ENCODE measurements around the gene GAD2. TPM values are rescaled to one million over a fixed set of nuclear protein-coding genes. Genes with fewer than 3 reads are reported as not detected.

GAD2 gene
- total RNA-seq, 1 donor from 2014 or later, result 15.3 TPM

DNA sequence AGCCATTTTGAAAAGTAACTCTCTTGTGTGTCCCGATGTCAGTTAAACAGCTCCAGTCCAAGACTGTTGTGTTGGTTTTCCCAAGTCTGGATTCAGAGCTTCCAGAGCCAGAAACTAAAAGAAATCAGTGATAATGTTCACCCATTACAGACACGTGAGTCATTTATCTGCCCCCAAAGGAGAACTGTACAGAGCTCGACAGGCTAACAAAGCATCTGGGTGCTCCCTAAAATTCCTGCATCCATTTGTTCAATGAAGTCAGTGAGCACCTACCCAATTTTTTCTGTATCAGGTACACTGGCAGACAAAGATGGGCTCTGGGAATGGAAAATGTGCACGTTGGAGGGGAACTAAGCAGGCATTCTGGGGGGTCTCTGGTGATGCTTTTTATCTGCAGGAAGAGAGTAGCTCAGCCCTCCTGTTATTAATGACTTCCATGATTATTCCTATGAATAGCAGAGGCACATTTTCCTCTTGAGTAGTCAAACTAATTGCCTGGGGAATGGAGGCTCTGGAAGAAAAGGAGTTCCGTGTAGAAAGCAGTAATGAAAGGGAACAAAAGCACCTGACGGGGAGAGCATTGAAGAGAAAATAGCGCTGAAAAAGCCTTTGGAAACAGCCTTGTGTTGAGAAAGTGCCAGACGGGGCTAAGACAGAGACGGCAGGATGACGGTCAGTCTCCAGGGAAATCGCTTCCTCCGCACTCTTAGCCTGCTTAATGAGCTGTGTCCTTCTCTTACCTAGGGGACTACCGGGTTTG lies 75.3 kb downstream of the GAD2 start:
- Mint-ChIP-seq H3K27ac (no peak overlapping the region), H3K4me1 (ENCODE audit: unreplicated experiment) (no peaks in the 10 kb centered on the region), H3K36me3 (no peaks in the 10 kb centered on the region), H3K27me3 (peaks cover 13% of the 10 kb centered on the region), H3K9me3 (no peaks in the 10 kb centered on the region), H3K4me3 (no peak overlapping the region)
- DNase-seq (ENCODE audit: extremely low spot score, unreplicated experiment), result no peak
- TF ChIP-seq, protein P1, sequence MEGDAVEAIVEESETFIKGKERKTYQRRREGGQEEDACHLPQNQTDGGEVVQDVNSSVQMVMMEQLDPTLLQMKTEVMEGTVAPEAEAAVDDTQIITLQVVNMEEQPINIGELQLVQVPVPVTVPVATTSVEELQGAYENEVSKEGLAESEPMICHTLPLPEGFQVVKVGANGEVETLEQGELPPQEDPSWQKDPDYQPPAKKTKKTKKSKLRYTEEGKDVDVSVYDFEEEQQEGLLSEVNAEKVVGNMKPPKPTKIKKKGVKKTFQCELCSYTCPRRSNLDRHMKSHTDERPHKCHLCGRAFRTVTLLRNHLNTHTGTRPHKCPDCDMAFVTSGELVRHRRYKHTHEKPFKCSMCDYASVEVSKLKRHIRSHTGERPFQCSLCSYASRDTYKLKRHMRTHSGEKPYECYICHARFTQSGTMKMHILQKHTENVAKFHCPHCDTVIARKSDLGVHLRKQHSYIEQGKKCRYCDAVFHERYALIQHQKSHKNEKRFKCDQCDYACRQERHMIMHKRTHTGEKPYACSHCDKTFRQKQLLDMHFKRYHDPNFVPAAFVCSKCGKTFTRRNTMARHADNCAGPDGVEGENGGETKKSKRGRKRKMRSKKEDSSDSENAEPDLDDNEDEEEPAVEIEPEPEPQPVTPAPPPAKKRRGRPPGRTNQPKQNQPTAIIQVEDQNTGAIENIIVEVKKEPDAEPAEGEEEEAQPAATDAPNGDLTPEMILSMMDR (conservative IDR thresholded peaks at IDR 0.05), result no peak

DNA sequence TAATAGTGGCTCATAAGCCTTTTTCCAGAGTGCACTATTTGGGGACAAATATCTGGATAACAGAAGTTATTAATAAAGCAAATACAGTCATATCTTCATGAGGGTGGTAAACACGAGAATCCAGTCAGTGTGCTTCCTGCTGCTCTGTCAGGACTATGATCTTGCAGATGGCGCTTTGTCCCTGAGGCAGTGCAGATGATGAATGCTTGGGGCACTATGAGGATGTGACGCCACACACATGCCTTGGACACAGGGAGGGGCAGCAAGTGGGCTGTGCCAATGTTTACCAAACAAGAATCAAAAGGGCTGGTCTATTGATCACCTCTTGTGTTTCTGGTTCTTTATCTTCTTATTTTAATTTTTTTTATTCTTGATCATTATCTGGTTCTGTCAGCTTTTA lies 79.8 kb downstream of the GAD2 start:
- H3K27ac Mint-ChIP-seq, result no peak overlapping the region
- H3K36me3 Mint-ChIP-seq, result no peaks in the 10 kb centered on the region
- TF ChIP-seq, protein P1 (conservative IDR thresholded peaks at IDR 0.05), result no peak
- no peaks in the 10 kb centered on the region for H3K4me1 Mint-ChIP-seq (ENCODE audit: unreplicated experiment)
- no peak overlapping the region for H3K4me3 Mint-ChIP-seq
- peaks cover 10% of the 10 kb centered on the region for H3K27me3 Mint-ChIP-seq
- no peaks in the 10 kb centered on the region for H3K9me3 Mint-ChIP-seq
- DNase-seq (ENCODE audit: extremely low spot score, unreplicated experiment), result no peak

DNA sequence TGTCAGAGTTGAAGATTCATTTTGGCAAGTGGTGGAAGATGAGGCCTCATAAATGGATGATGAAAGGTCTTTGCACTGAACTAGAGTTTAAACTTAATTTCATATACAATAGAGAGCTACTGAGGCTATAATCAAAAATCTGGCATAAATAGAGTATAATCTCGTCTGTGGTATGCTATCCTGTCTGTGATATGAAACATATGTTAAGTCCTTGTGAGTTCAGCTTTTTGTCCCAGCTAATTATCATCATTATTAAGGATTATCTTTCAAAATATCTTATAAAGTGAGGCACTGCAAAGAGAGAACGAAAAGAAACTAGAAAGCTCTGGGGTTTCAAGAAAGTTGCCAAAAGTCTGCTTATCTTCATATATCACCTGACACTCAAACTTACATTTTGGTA lies 83.4 kb downstream of the GAD2 start:
- Mint-ChIP-seq H3K9me3 (no peaks in the 10 kb centered on the region), H3K4me3 (no peak overlapping the region), H3K36me3 (no peaks in the 10 kb centered on the region), H3K27ac (no peak overlapping the region), H3K4me1 (ENCODE audit: unreplicated experiment) (no peaks in the 10 kb centered on the region), H3K27me3 (peaks cover 8% of the 10 kb centered on the region)
- TF ChIP-seq, protein P1 (conservative IDR thresholded peaks at IDR 0.05), result no peak
- DNase-seq (ENCODE audit: extremely low spot score, unreplicated experiment), result no peak

DNA sequence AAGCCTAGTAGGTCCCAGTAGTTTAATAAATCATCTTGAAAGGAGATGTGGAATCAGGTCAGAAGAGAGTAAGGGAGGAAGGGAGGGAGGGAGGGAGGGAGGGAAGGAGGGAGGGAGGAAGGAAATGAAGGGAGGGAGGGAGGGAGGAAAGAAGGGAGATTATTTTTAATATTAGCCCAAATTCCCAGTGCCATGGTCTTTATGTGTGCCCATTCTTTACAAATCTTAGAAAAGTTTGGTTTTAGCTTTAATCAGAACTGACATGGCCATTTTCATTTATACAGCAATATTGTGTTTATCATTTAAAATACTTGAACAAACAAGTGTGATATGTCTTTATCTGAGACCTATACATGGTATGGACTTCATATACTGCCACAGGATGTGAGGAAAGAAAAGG lies 86.8 kb downstream of the GAD2 start:
- TF ChIP-seq, protein P1 (conservative IDR thresholded peaks at IDR 0.05), result no peak
- Mint-ChIP-seq H3K4me1 (ENCODE audit: unreplicated experiment) (no peaks in the 10 kb centered on the region), H3K27ac (no peak overlapping the region), H3K36me3 (no peaks in the 10 kb centered on the region), H3K9me3 (no peaks in the 10 kb centered on the region), H3K4me3 (no peak overlapping the region), H3K27me3 (peaks cover 8% of the 10 kb centered on the region)
- no peak for DNase-seq (ENCODE audit: extremely low spot score, unreplicated experiment)

DNA sequence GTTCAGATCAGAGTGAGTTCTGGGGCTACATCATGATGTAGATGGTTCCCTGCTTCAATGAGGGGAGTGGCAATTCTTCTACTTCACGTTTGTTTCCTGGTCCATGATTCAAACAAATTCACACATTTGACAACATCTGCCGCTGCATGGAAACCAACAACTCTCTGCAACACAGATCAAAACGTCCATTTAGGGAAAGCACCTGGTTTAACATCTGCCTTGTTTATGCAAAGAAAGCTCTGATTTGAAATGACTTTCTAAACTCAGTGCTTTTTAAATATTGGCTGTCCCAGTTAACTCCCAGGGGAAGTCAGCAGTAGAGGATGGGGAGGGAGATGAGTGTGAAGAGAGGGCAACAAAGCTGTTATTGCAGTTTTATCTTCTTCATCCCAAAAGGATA lies 93.8 kb downstream of the GAD2 start:
- DNase-seq (ENCODE audit: extremely low spot score, unreplicated experiment), result no peak
- no peak overlapping the region for H3K4me3 Mint-ChIP-seq
- H3K9me3 Mint-ChIP-seq, result no peaks in the 10 kb centered on the region
- no peaks in the 10 kb centered on the region for H3K36me3 Mint-ChIP-seq
- peaks cover 19% of the 10 kb centered on the region for H3K27me3 Mint-ChIP-seq
- TF ChIP-seq, protein P1 (conservative IDR thresholded peaks at IDR 0.05), result no peak
- peaks cover 10% of the 10 kb centered on the region for H3K4me1 Mint-ChIP-seq (ENCODE audit: unreplicated experiment)
- H3K27ac Mint-ChIP-seq, result no peak overlapping the region
